GM12878 (cell line): ENCODE results near the gene RACGAP1. TPM values are rescaled to one million over a fixed set of nuclear protein-coding genes. Genes with fewer than 3 reads are reported as not detected.

Source experiments
- ATAC-seq: fragments of 200-7000 bp; cut with Tn5 transposase; 3 replicates; pipeline ENCODE4 v1.9.1; 2020; ENCODE audit warnings: mild to moderate bottlenecking, moderate library complexity
- BruUV-seq: library from RNA; stranded (reverse); fragments of 400-500 nt; replicated peaks from 2 replicates; lab custom pipeline; 2021; lab: Mats Ljungman, UMichigan
- CTCF ChIA-PET: fragments of 300-600 bp; sonication (Branson Sonifier 250); formaldehyde crosslinking; extraction: SDS; loops from one replicate; lab custom pipeline; 2021; ENCODE audit warnings: inconsistent platforms; lab: Yijun Ruan, JAX
- POLR2A ChIA-PET: fragments of 350-600 bp; formaldehyde crosslinking; extraction: SDS; loops from one replicate; lab custom pipeline; 2021; ENCODE audit warnings: inconsistent platforms; lab: Charles Lee
- RAD21 ChIA-PET: fragments of 300-600 bp; sonication (Branson Sonifier 250); formaldehyde crosslinking; loops from one replicate; lab custom pipeline; 2023; ENCODE audit warnings: antibody characterized with exemption; ENCODE audit not compliant: unreplicated experiment; lab: Charles Lee
- SMC1A ChIA-PET: fragments of 300-600 bp; sonication (Branson Sonifier 250); formaldehyde crosslinking; loops from one replicate; lab custom pipeline; 2023; ENCODE audit not compliant: unreplicated experiment, uncharacterized antibody; lab: Charles Lee
- DNase-seq: peaks from one replicate; pipeline ENCODE4 v3.0.0-alpha.2; 2011; ENCODE audit warnings: low read depth, low spot score
- FAIRE-seq: peaks from 3 replicates; lab custom pipeline; 2011; peaks lifted over from hg19 to GRCh38; lab: Jason Lieb, UNC
- H2AFZ ChIP-seq: 2 replicates; pipeline ENCODE4 v1.6.0; 2011; ENCODE audit warnings: low read depth, low read length, control low read depth; ENCODE audit not compliant: control insufficient read depth
- H3K27ac ChIP-seq: 2 replicates; pipeline ENCODE4 v1.5.1; 2011; ENCODE audit warnings: control low read depth; ENCODE audit not compliant: control insufficient read depth, insufficient read depth
- H3K27me3 ChIP-seq, 2 experiments: replicated peaks in 1 of 2; 2 replicates each; pipeline versions ENCODE4 v1.6.0 to v1.6.1; 2011; ENCODE audit warnings: low read length in 1 of 2; ENCODE audit not compliant: control insufficient read depth in 2 of 2, insufficient read depth in 2 of 2
- H3K36me3 ChIP-seq, 2 experiments: 2 replicates each; pipeline ENCODE4 v1.5.1; 2011; ENCODE audit warnings: low read length in 1 of 2; ENCODE audit not compliant: control insufficient read depth in 2 of 2, insufficient read depth in 2 of 2
- H3K4me1 ChIP-seq: 2 replicates; pipeline ENCODE4 v1.6.1; 2011; ENCODE audit warnings: mild to moderate bottlenecking, low read length, moderate library complexity, mixed read lengths; ENCODE audit not compliant: control insufficient read depth, insufficient read depth
- H3K4me2 ChIP-seq: 2 replicates; pipeline ENCODE4 v1.6.0; 2011; ENCODE audit warnings: control low read depth; ENCODE audit not compliant: control insufficient read depth, insufficient read depth
- H3K4me3 ChIP-seq: fragments of 200-600 bp; sonication (generic); 2 replicates; pipeline ENCODE4 v1.5.1; 2016
- H3K79me2 ChIP-seq: 2 replicates; pipeline ENCODE4 v1.6.0; 2011; ENCODE audit warnings: low read length; ENCODE audit not compliant: control insufficient read depth, insufficient read depth
- H3K9ac ChIP-seq: 2 replicates; pipeline ENCODE4 v1.8.0; 2011; ENCODE audit warnings: low read length, control low read depth, mixed read lengths; ENCODE audit not compliant: control insufficient read depth, insufficient read depth
- H3K9me3 ChIP-seq: replicated peaks from 3 replicates; pipeline ENCODE4 v1.5.1; 2011; ENCODE audit warnings: mild to moderate bottlenecking, low read length; ENCODE audit not compliant: control insufficient read depth, insufficient read depth
- H4K20me1 ChIP-seq: 2 replicates; pipeline ENCODE4 v1.6.0; 2011; ENCODE audit not compliant: control insufficient read depth, insufficient read depth
- ATF3 ChIP-seq: IDR thresholded peaks from 2 replicates; pipeline ENCODE4 v1.6.1; 2011; ENCODE audit warnings: low read depth, mild to moderate bottlenecking, low read length, moderate library complexity, borderline replicate concordance; ENCODE audit errors: extremely low read depth
- FOXM1 ChIP-seq: IDR thresholded peaks from 2 replicates; pipeline ENCODE4 v1.6.1; 2012; ENCODE audit warnings: low read depth, mild to moderate bottlenecking, inconsistent platforms, low read length, moderate library complexity
- MXI1 ChIP-seq: fragments of 150-350 bp; IDR thresholded peaks from 2 replicates; pipeline ENCODE4 v1.6.1; 2011; ENCODE audit warnings: low read depth, mild to moderate bottlenecking, inconsistent platforms, low read length, improper control_type of control experiment
- PAX5 ChIP-seq: IDR thresholded peaks from 2 replicates; pipeline ENCODE4 v1.6.1; 2011; ENCODE audit warnings: low read depth, low read length, borderline replicate concordance
- POLR2AphosphoS5 ChIP-seq: IDR thresholded peaks from 2 replicates; pipeline ENCODE4 v1.6.1; 2011; ENCODE audit warnings: mild to moderate bottlenecking, low read length, inconsistent platforms
- RAD51 ChIP-seq: fragments of 450-650 bp; IDR thresholded peaks from 2 replicates; pipeline ENCODE4 v1.6.1; 2016; ENCODE audit warnings: moderate library complexity, mild to moderate bottlenecking, inconsistent platforms
- SMAD1 ChIP-seq: fragments of 450-650 bp; IDR thresholded peaks from 2 replicates; pipeline ENCODE4 v1.6.1; 2018; ENCODE audit warnings: mild to moderate bottlenecking, low read depth; ENCODE audit not compliant: partially characterized antibody
- SUPT20H ChIP-seq: IDR thresholded peaks from 2 replicates; pipeline ENCODE4 v1.6.1; 2011; ENCODE audit warnings: low read depth, mild to moderate bottlenecking, low read length, moderate library complexity, borderline replicate concordance; ENCODE audit not compliant: control insufficient read depth
- USF2 ChIP-seq: IDR thresholded peaks from 2 replicates; pipeline ENCODE4 v1.6.1; 2011; ENCODE audit warnings: low read depth, low read length, improper control_type of control experiment, borderline replicate concordance
- ZBED1 ChIP-seq: IDR thresholded peaks from 2 replicates; pipeline ENCODE4 v1.6.1; 2016; ENCODE audit warnings: borderline replicate concordance
- WGBS: methylation state at CpG from one replicate; pipeline ENCODE4 v1.1.6; 2016; ENCODE audit warnings: low lambda C conversion rate; ENCODE audit not compliant: insufficient replicate concordance, insufficient coverage; ENCODE audit errors: missing lambda C conversion rate; 5-methylcytosine and 5-hydroxymethylcytosine counted together
- in situ Hi-C: fragments of 300-500 bp; cut with MboI; formaldehyde crosslinking; loops from 9 replicates; pipeline ENCODE4 v1.14.3; 2018; ENCODE audit warnings: mixed read lengths
- intact Hi-C: fragments of 100-400 bp; cut with micrococcal nuclease; formaldehyde crosslinking; loops from one replicate; pipeline ENCODE4 v1.14.2; 2022; ENCODE audit not compliant: unreplicated experiment
- polyA plus RNA-seq, 11 experiments: library from polyadenylated mRNA; depleted of rRNA in 4 of 11; unstranded in 6 of 11; stranded (reverse) in 5 of 11; fragments of >200 nt; fragmentation: Nextera tagmentation in 4 of 11; fragmentation: Illumina TruSeq in 1 of 11; extraction: Ambion mirVana in 4 of 11; extraction: Trizol in 1 of 11; gene quantifications; 1 replicate in 1 of 11; 2 replicates in 10 of 11; pipeline versions ENCODE4 v1.2.1 to v1.2.3, GENCODE V29; 2011 to 2016; ENCODE audit warnings: inconsistent platforms in 2 of 11, missing spikeins in 2 of 11, low read depth in 1 of 11
- total RNA-seq, 4 experiments: library from RNA; depleted of rRNA in 3 of 4; stranded (reverse); fragments of >200 nt in 3 of 4; fragmentation: Illumina TruSeq in 1 of 4; extraction: Trizol in 1 of 4; gene quantifications; 2 replicates each; pipeline versions ENCODE4 v1.2.1 to v1.2.3, GENCODE V29; 2013 to 2021
- TF ChIP-seq, protein P1 (sequence below): fragments of 450-650 bp; IDR thresholded peaks from 2 replicates; pipeline ENCODE4 v1.6.1; 2018; ENCODE audit warnings: mild to moderate bottlenecking, low read depth, moderate library complexity; ENCODE audit not compliant: partially characterized antibody

The RACGAP1 gene
- total and polyA plus RNA-seq, 10 of the 15 experiments (the other 5 are each of a cell fraction or from before 2014, with no cell fraction given): 32.4 to 87.9 (median 76.2) TPM

DNA sequence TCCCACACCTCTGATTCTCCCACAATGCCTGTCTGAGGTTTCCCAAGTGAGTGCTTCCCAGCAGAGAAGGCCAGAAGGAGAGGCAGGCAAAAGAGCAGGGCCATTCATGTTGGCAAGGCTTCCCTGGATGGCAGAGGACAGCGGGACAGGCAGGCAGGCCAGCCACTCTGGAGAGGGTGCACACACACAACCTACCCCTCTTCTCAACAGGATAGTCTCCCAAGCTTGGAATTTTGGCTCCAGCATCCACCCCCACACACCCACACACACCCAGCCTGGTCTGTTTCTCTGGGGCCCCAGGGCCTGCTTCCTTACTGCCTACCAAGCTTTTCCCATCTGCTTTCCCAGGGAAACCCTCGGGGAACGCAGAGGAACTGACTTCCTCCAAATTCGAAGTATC, 15.4 kb upstream of the RACGAP1 start:
- Histone ChIP-seq H3K9ac (no peak overlapping the region), H3K27me3 (no peaks in the 10 kb centered on the region), H3K4me1 (no peaks in the 10 kb centered on the region), H3K4me2 (no peak overlapping the region), H3K36me3 (no peaks in the 10 kb centered on the region), H3K79me2 (no peaks in the 10 kb centered on the region), H4K20me1 (no peaks in the 10 kb centered on the region), H3K27ac (no peak overlapping the region), H3K9me3 (no peaks in the 10 kb centered on the region), H3K4me3 (no peak overlapping the region), H2AFZ (no peak overlapping the region)
- no peak for ATAC-seq
- in situ Hi-C loops: no loop called here
- ChIA-PET CTCF (interaction anchor here (1.3 to 6.7 kb wide), 9 partner anchors 14 to 174 kb away, joined by 3 to 114 read pairs (median 15); partner anchors contain the start of genes COX14 and RACGAP1), RAD21 (interaction anchor here (2.1 kb wide), 1 partner anchor 27 kb away, joined by 8 read pairs; no protein-coding TSS in a partner anchor), POLR2A (no interaction called here), SMC1A (interaction anchor here (0.6 to 0.8 kb wide), 2 partner anchors 77 to 1751 kb away, joined by 3 read pairs; no protein-coding TSS in a partner anchor)
- intact Hi-C loops: no loop called here
- TF ChIP-seq USF2 (no peak), RAD51 (no peak), FOXM1 (no peak), SUPT20H (no peak), ATF3 (no peak), MXI1 (no peak), SMAD1 (no peak), ZBED1 (no peak), POLR2AphosphoS5 (no peak), PAX5 (no peak)
- TF ChIP-seq, protein P1, sequence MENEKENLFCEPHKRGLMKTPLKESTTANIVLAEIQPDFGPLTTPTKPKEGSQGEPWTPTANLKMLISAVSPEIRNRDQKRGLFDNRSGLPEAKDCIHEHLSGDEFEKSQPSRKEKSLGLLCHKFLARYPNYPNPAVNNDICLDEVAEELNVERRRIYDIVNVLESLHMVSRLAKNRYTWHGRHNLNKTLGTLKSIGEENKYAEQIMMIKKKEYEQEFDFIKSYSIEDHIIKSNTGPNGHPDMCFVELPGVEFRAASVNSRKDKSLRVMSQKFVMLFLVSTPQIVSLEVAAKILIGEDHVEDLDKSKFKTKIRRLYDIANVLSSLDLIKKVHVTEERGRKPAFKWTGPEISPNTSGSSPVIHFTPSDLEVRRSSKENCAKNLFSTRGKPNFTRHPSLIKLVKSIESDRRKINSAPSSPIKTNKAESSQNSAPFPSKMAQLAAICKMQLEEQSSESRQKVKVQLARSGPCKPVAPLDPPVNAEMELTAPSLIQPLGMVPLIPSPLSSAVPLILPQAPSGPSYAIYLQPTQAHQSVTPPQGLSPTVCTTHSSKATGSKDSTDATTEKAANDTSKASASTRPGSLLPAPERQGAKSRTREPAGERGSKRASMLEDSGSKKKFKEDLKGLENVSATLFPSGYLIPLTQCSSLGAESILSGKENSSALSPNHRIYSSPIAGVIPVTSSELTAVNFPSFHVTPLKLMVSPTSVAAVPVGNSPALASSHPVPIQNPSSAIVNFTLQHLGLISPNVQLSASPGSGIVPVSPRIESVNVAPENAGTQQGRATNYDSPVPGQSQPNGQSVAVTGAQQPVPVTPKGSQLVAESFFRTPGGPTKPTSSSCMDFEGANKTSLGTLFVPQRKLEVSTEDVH: no peak
- no peak for DNase-seq
- FAIRE-seq: no peak
- no TSS peak for BruUV-seq
- 16% methylated on average over 4 of the region's 4 CpGs for WGBS
